ENCODE measurements around the gene FOXC2. TPM values are rescaled to one million over a fixed set of nuclear protein-coding genes. Genes with fewer than 3 reads are reported as not detected.
A peak's percentile ranks its signal among the peaks of the same experiment; 100 is the strongest.

FOXC2 gene
- total and polyA plus RNA-seq, 7 donors: under 0.01 to 0.81 (median 0.39) TPM; not detected in 1

DNA sequence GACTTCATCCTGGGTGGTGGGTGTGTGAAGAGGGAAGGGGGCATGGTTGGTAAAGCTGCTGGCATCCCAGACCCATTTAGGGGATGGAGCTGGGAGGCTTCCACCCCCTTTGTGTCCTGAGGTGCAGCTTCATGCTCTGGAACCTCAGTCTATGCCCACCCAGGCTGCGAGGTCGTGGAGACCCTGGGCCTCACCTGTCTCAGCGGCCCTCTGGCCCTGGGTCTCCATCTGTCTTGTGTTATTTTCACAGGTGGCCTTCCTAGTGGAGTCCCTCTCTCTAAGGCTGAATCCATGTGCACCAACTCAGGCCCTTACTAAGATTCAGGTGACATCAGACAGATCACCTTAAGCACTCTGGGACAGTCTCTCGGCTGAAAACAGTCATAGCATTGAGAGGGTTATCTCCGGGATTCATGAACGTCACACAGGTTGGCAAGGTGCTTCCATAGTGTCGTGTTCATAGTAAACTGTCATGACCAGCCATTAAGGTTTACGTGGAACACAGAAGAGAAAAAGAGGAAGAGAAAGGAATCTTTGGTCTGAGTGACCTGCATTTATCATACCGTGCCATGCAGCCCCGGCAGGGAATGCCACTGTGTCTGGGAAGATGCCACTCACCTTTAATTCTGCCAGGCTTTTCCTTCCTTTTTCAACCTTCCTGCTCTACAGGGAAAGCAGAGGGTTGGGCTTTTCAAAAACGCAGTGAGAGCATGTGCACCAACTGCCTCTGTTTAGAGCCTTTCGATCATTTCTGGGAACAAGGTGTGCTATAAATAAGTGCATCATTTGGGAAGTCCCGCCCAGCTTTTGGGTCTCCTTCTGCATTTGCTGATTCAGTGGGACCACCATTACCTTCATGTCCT, 7.2 kb downstream of the FOXC2 start:
- Histone ChIP-seq H3K4me3 (no peak overlapping the region), H3K36me3 (no peaks in the 10 kb centered on the region), H3K27me3 (peaks cover 39 to 100% (median 87%) of the 10 kb centered on the region in 3 donors), H3K9me3 (no peaks in the 10 kb centered on the region), H3K4me1 (peaks cover 0 to 22% (median 14%) of the 10 kb centered on the region in 4 donors), H3K27ac (no peak overlapping the region)
- DNase-seq: no peak
- TF ChIP-seq, protein P1, sequence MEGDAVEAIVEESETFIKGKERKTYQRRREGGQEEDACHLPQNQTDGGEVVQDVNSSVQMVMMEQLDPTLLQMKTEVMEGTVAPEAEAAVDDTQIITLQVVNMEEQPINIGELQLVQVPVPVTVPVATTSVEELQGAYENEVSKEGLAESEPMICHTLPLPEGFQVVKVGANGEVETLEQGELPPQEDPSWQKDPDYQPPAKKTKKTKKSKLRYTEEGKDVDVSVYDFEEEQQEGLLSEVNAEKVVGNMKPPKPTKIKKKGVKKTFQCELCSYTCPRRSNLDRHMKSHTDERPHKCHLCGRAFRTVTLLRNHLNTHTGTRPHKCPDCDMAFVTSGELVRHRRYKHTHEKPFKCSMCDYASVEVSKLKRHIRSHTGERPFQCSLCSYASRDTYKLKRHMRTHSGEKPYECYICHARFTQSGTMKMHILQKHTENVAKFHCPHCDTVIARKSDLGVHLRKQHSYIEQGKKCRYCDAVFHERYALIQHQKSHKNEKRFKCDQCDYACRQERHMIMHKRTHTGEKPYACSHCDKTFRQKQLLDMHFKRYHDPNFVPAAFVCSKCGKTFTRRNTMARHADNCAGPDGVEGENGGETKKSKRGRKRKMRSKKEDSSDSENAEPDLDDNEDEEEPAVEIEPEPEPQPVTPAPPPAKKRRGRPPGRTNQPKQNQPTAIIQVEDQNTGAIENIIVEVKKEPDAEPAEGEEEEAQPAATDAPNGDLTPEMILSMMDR (IDR thresholded peaks at IDR 0.05): no peak
- no peak for TF ChIP-seq POLR2AphosphoS5 (IDR thresholded peaks at IDR 0.05)
- no peak for TF ChIP-seq POLR2A (IDR thresholded peaks at IDR 0.05)
- no peak for TF ChIP-seq EP300 (IDR thresholded peaks at IDR 0.05)
- intact Hi-C loops (cut with DNase I): loop anchor here (10.0 kb wide), 1 partner anchor 181 kb away; no protein-coding TSS in a partner anchor
- 52 to 67% methylated on average over 13 of the region's 13 CpGs for WGBS, 2 donors

DNA sequence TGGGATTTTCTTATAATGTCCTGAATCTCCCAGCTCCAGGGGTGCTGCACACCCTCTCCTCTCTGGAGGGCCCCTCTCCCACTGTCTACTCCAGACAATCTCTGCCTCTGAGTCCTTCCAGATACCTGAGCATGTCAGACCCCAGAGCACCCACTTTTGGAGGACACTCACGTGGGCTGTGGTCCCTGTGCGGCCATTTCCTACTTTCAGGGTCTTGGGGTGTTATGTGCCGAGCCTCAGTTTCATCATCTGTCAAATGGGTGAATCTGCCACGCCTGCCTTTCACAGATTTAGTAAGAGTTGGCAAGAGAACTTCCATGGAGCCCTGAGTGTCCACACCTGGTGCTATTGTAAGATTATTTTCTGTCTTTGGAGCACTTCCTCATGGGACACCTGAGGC, 8.0 kb downstream of the FOXC2 start:
- TF ChIP-seq POLR2AphosphoS5 (IDR thresholded peaks at IDR 0.05) (no peak), EP300 (IDR thresholded peaks at IDR 0.05) (no peak), POLR2A (IDR thresholded peaks at IDR 0.05) (no peak)
- TF ChIP-seq, protein P1 (IDR thresholded peaks at IDR 0.05): no peak
- intact Hi-C loops (cut with DNase I): loop anchor here (10.0 kb wide), 1 partner anchor 180 kb away; no protein-coding TSS in a partner anchor
- Histone ChIP-seq H3K4me3 (no peak overlapping the region), H3K9me3 (no peaks in the 10 kb centered on the region), H3K36me3 (no peaks in the 10 kb centered on the region), H3K27me3 (peaks cover 45 to 100% (median 89%) of the 10 kb centered on the region in 3 donors), H3K4me1 (peaks cover 0 to 30% (median 20%) of the 10 kb centered on the region in 4 donors), H3K27ac (peak overlapping the region in 1 of 4 donors; percentile 32)
- 45 to 80% methylated on average over 4 of the region's 4 CpGs for WGBS, 2 donors
- DNase-seq: no peak

DNA sequence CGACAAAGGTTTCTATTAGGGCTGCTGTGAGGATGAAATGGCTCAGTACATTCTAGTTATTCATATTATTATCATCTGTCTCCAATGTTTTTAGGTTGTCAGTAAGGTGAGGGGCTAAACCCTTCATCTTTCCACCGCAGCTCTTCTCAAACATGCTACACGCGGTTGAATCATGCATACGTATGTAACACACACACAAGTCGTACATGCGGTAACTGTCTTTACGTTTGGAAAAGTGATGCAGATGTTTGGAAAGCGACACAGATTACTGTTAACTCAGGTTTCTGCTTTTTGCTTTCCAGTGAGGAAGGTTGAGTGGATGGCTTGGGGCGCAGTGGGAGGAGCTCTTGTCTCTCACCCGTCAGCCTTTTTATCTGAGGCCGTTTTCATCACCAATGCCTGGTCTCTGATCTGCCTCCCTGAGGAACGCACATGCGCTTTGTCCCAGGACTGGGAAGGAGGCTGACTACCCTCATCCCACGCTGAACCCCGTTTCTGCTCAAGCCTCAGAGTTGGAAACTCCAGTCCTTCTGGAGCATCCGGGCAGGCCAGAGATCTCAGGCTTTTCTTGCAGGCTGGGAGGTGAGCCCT, 8.6 kb downstream of the FOXC2 start:
- no peaks in the 10 kb centered on the region for H3K36me3 ChIP-seq
- 50 to 69% methylated on average over 17 of the region's 17 CpGs for WGBS, 2 donors
- H3K27ac ChIP-seq: peak overlapping the region in 1 of 4 donors; percentile 32
- H3K9me3 ChIP-seq: no peaks in the 10 kb centered on the region
- intact Hi-C loops (cut with DNase I): loop anchor here (10.0 kb wide), 1 partner anchor 180 kb away; no protein-coding TSS in a partner anchor
- H3K4me3 ChIP-seq: peak overlapping the region in 2 of 4 donors; percentile 33 to 35
- peaks cover 49 to 100% (median 89%) of the 10 kb centered on the region in 3 donors for H3K27me3 ChIP-seq
- no peak for TF ChIP-seq POLR2A (IDR thresholded peaks at IDR 0.05)
- TF ChIP-seq EP300 (IDR thresholded peaks at IDR 0.05): no peak
- no peak for TF ChIP-seq POLR2AphosphoS5 (IDR thresholded peaks at IDR 0.05)
- TF ChIP-seq, protein P1 (IDR thresholded peaks at IDR 0.05): no peak
- peaks cover 0 to 31% (median 20%) of the 10 kb centered on the region in 4 donors for H3K4me1 ChIP-seq
- no peak for DNase-seq

DNA sequence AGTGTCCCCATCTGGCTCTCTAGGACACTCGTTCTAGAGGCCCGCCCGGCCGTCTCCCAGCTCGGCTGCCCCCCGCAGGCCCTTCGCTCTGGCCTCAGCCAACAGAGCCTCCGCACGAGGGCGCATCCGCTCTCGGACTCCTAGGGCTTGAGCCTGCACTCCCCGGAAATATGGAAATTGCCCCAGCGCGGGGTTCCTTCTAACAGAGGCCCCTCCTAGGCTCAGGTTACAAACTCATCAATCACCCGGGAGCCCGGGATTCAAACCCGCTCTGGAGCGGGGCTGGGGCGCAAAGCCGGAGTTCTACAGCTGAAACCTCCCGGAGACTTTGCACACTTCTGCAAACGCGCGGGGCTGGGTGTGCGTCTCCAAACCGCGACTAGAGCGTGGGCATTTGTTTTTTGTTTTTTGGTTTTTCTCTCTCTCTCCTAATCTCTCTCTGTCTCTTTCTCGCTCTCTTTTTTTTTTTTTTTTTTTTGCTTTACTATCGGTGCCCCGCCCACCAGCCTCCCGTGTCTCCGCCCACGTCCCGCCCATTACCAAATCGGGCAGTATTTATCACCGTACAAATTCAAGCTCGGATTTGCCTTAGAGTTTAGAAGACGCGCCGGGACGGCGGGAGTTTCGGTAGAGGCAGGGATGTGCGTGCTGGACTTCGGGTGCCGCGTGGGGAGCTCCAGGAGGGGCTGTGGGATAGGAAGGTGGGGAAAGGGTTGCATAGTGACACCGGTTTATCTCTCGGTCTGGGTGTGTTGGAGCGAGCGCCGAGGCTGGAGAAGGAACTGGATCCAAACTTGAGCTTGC, 9.3 kb downstream of the FOXC2 start:
- no peak for DNase-seq
- H3K27me3 ChIP-seq: peaks cover 49 to 100% (median 83%) of the 10 kb centered on the region in 3 donors
- TF ChIP-seq EP300 (IDR thresholded peaks at IDR 0.05) (no peak), POLR2AphosphoS5 (IDR thresholded peaks at IDR 0.05) (peak; percentile 37 to 60 (median 50))
- TF ChIP-seq, protein P1 (IDR thresholded peaks at IDR 0.05): peak in 2 of 4 experiments; percentile 19 to 22
- intact Hi-C loops (cut with DNase I): loop anchor here (10.0 kb wide), 1 partner anchor 179 kb away; no protein-coding TSS in a partner anchor
- H3K36me3 ChIP-seq: no peaks in the 10 kb centered on the region
- peaks cover 0 to 31% (median 20%) of the 10 kb centered on the region in 4 donors for H3K4me1 ChIP-seq
- no peaks in the 10 kb centered on the region for H3K9me3 ChIP-seq
- H3K4me3 ChIP-seq: peak overlapping the region in 3 of 4 donors; percentile 26 to 35 (median 33)
- H3K27ac ChIP-seq: peak overlapping the region in 2 of 4 donors; percentile 2 to 58
- 2 to 3% methylated on average over 54 of the region's 54 CpGs for WGBS, 2 donors

All from sigmoid colon (tissue), 7 donors.